GM18951 (cell line): ENCODE data around the gene SPATA21.

Experiments
- POLR2A ChIP-seq: IDR thresholded peaks from 4 replicates; pipeline ENCODE4 v1.6.1; 2011; ENCODE audit warnings: mild to moderate bottlenecking; ENCODE audit not compliant: insufficient read length, insufficient read depth; ENCODE audit errors: extremely low read depth
- in situ Hi-C: fragments of 300-500 bp; cut with MboI; formaldehyde crosslinking; loops from one replicate; pipeline ENCODE4 v1.12.0; 2022; ENCODE audit warnings: low sequenced_read_pairs, mixed read lengths, inconsistent platforms; ENCODE audit not compliant: unreplicated experiment

Gene SPATA21

GRCh38 chr1:16352842-16353535, 84.2 kb downstream of the SPATA21 start:
- no peak for TF ChIP-seq POLR2A
- in situ Hi-C loops = loop anchor here (25.0 kb wide), 1 partner anchor 266 kb away; no protein-coding TSS in a partner anchor

DNA sequence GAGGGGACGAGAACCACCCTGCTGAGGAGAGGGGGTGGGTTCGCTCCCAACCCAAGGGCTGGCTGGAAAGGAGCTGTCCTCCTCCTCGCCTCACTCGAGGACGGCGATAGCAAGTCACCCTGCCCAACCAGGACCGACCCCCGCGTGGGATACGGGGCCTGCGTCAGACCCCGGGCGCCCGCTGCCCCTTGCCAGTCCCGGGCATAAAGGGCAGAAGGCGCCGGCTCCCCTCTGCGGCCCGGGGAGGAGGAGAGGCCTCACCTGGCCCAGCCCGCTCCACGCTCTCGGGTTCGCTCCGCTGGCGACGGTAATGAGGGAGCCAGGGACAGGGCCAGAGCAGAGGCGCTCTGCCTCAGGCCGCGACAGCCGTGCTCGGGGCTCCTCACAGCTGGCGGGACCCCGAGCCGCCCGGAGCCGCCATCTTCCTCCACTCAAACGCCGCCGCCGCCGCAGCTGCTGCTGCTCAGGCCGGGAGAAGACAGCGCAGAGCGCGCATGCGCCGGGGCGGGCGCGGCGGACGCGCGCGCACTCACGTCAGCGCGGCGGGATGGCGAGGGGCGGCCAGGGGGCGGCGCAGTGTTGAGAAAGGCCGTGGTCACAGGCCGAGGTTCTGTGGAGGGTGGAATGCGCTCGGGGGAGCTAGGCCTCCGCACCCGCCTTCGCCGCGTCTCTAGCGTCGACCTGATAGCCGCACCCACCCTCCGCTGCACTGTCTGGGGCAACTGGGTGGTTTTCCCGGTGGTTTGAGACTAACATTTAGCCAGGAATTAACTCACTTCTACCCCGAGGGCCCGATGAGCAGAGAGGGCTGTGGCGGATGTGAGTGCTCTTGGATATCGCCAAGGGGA, 85.0 kb downstream of the SPATA21 start, which contains the start of gene FBXO42:
Gene FBXO42, minus strand, starts transcription at position 487 of the 848 bp plus-strand sequence. CDS start 37,062 bp downstream, outside the sequence.
- in situ Hi-C loops = loop anchor here (25.0 kb wide), 1 partner anchor 265 kb away; no protein-coding TSS in a partner anchor
- peak; percentile 93 for TF ChIP-seq POLR2A

- in situ Hi-C loops = loop anchor here (25.0 kb wide), 1 partner anchor 264 kb away; no protein-coding TSS in a partner anchor
- TF ChIP-seq POLR2A = no peak
Measured at GRCh38 chr1:16351456-16351993, 85.7 kb downstream of the SPATA21 start.

DNA sequence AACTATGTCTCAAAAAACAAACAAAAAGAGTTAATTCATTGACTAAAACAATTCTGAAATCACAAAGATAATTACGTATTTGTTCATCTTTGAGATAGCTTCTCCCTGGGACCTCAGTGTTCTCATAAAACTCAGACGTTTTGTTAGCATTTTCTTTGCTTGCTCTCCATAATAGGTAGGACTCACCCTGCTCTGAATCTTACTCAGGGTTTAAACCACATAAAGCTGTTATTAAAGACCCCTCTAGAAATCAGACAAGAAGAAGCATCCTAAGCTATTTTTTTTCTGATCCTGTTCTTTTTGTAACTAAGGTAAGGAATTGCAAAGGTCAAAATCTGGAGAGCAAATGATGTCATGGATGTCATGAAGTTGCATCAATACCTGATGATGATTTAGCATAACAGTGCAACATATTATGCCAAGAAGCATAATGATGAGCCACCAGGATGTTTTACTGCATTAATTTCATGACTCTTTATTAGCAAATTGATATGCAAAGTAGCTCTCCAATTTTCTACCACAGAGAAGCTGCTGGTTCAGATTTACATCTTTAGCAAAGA, 87.3 kb downstream of the SPATA21 start:
- TF ChIP-seq POLR2A = no peak
- in situ Hi-C loops = loop anchor here (25.0 kb wide), 1 partner anchor 263 kb away; no protein-coding TSS in a partner anchor
